ENCODE results near the gene MON2. TPM values are rescaled to one million over a fixed set of nuclear protein-coding genes. Genes with fewer than 3 reads are reported as not detected.

MON2 gene
- total RNA-seq, 1 experiment from 2014 or later = 24.6 TPM

GRCh38 chr12:62519043-62519442 is 52.4 kb downstream of the MON2 start:
- Histone ChIP-seq H3K4me3 (no peak overlapping the region), H3K27ac (no peak overlapping the region), H3K9me3 (replicated peaks) (0 out of 2 replicates have a peak, but pooled peaks cover 2% of the 10 kb centered on the region), H3K4me1 (no peaks in the 10 kb centered on the region), H3K27me3 (no peaks in the 10 kb centered on the region), H3K36me3 (peaks cover 8% of the 10 kb centered on the region)
- DNase-seq = no peak

GRCh38 chr12:62520361-62520760 is 53.7 kb downstream of the MON2 start:
- no peaks in the 10 kb centered on the region for H3K27me3 ChIP-seq
- H3K4me1 ChIP-seq = no peaks in the 10 kb centered on the region
- no peak overlapping the region for H3K27ac ChIP-seq
- H3K9me3 ChIP-seq (replicated peaks) = no peaks in the 10 kb centered on the region
- peaks cover 3% of the 10 kb centered on the region; the same call in 1 of the 2 replicates for H3K36me3 ChIP-seq
- no peak for DNase-seq
- H3K4me3 ChIP-seq = no peak overlapping the region

GRCh38 chr12:62522984-62523383 is 56.4 kb downstream of the MON2 start:
- H3K36me3 ChIP-seq = peaks cover 3% of the 10 kb centered on the region; the same call in 1 of the 2 replicates
- no peak overlapping the region for H3K27ac ChIP-seq
- no peaks in the 10 kb centered on the region for H3K9me3 ChIP-seq (replicated peaks)
- H3K27me3 ChIP-seq = no peaks in the 10 kb centered on the region
- H3K4me1 ChIP-seq = no peaks in the 10 kb centered on the region
- no peak overlapping the region for H3K4me3 ChIP-seq
- DNase-seq = no peak

- Histone ChIP-seq H3K4me3 (no peak overlapping the region), H3K27me3 (no peaks in the 10 kb centered on the region), H3K4me1 (no peaks in the 10 kb centered on the region), H3K27ac (no peak overlapping the region), H3K36me3 (peaks cover 3% of the 10 kb centered on the region; the same call in 1 of the 2 replicates), H3K9me3 (replicated peaks) (no peaks in the 10 kb centered on the region)
- no peak for DNase-seq
Measured at GRCh38 chr12:62523619-62524018, 57.0 kb downstream of the MON2 start.

- no peaks in the 10 kb centered on the region for H3K9me3 ChIP-seq (replicated peaks)
- H3K4me3 ChIP-seq = no peak overlapping the region
Measured at GRCh38 chr12:62525271-62525670, 58.6 kb downstream of the MON2 start.

GRCh38 chr12:62530596-62530995 is 64.0 kb downstream of the MON2 start:
- Histone ChIP-seq H3K27me3 (no peaks in the 10 kb centered on the region), H3K36me3 (peaks cover 14% of the 10 kb centered on the region), H3K9me3 (replicated peaks) (no peaks in the 10 kb centered on the region), H3K4me1 (peaks cover 3% of the 10 kb centered on the region; the same call in 1 of the 2 replicates), H3K27ac (no peak overlapping the region), H3K4me3 (no peak overlapping the region)
- no peak for DNase-seq

More at GRCh38 chr12:62525271-62525670, 58.6 kb downstream of the MON2 start:
- no peak overlapping the region for H3K27ac ChIP-seq
- no peaks in the 10 kb centered on the region for H3K4me1 ChIP-seq
- H3K27me3 ChIP-seq = no peaks in the 10 kb centered on the region
- DNase-seq = no peak
- H3K36me3 ChIP-seq = peaks cover 1% of the 10 kb centered on the region

- no peak for DNase-seq
- Histone ChIP-seq H3K4me3 (no peak overlapping the region), H3K36me3 (peaks cover 19% of the 10 kb centered on the region), H3K9me3 (replicated peaks) (no peaks in the 10 kb centered on the region), H3K27ac (no peak overlapping the region), H3K4me1 (peaks cover 3% of the 10 kb centered on the region; the same call in 1 of the 2 replicates), H3K27me3 (no peaks in the 10 kb centered on the region)
Measured at GRCh38 chr12:62532333-62532732, 65.7 kb downstream of the MON2 start.

GRCh38 chr12:62533087-62533754 is 66.6 kb downstream of the MON2 start:
- Histone ChIP-seq H3K36me3 (peaks cover 26% of the 10 kb centered on the region), H3K27me3 (no peaks in the 10 kb centered on the region), H3K4me3 (no peak overlapping the region), H3K27ac (no peak overlapping the region), H3K4me1 (peaks cover 3% of the 10 kb centered on the region; the same call in 1 of the 2 replicates), H3K9me3 (replicated peaks) (no peaks in the 10 kb centered on the region)
- DNase-seq = no peak

- Histone ChIP-seq H3K27ac (no peak overlapping the region), H3K9me3 (replicated peaks) (no peaks in the 10 kb centered on the region), H3K27me3 (no peaks in the 10 kb centered on the region), H3K4me1 (peaks cover 3% of the 10 kb centered on the region; the same call in 1 of the 2 replicates), H3K4me3 (no peak overlapping the region), H3K36me3 (peaks cover 31% of the 10 kb centered on the region)
- DNase-seq = no peak
Measured at GRCh38 chr12:62533755-62534107, 67.1 kb downstream of the MON2 start.

GRCh38 chr12:62536546-62536945 is 69.9 kb downstream of the MON2 start:
- no peak for DNase-seq
- Histone ChIP-seq H3K36me3 (peaks cover 33% of the 10 kb centered on the region), H3K4me3 (no peak overlapping the region), H3K4me1 (no peaks in the 10 kb centered on the region), H3K27ac (no peak overlapping the region), H3K9me3 (replicated peaks) (no peaks in the 10 kb centered on the region), H3K27me3 (no peaks in the 10 kb centered on the region)

GRCh38 chr12:62537551-62537950 is 70.9 kb downstream of the MON2 start:
- Histone ChIP-seq H3K4me1 (no peaks in the 10 kb centered on the region), H3K36me3 (peaks cover 33% of the 10 kb centered on the region), H3K9me3 (replicated peaks) (no peaks in the 10 kb centered on the region), H3K27ac (no peak overlapping the region), H3K27me3 (no peaks in the 10 kb centered on the region), H3K4me3 (no peak overlapping the region)
- peak in 1 of 2 experiments; percentile 20 for DNase-seq

GRCh38 chr12:62540354-62540753 is 73.7 kb downstream of the MON2 start:
- H3K4me3 ChIP-seq = no peak overlapping the region
- no peak for DNase-seq
- no peaks in the 10 kb centered on the region for H3K4me1 ChIP-seq
- peaks cover 27% of the 10 kb centered on the region for H3K36me3 ChIP-seq
- no peaks in the 10 kb centered on the region for H3K9me3 ChIP-seq (replicated peaks)
- H3K27ac ChIP-seq = no peak overlapping the region
- H3K27me3 ChIP-seq = no peaks in the 10 kb centered on the region

GRCh38 chr12:62542814-62543213 is 76.2 kb downstream of the MON2 start:
- Histone ChIP-seq H3K36me3 (peaks cover 32% of the 10 kb centered on the region), H3K27ac (no peak overlapping the region)

GRCh38 chr12:62543324-62543723 is 76.7 kb downstream of the MON2 start:
- no peak for DNase-seq
- no peaks in the 10 kb centered on the region for H3K4me1 ChIP-seq
- no peaks in the 10 kb centered on the region for H3K27me3 ChIP-seq
- H3K27ac ChIP-seq = no peak overlapping the region
- H3K4me3 ChIP-seq = no peak overlapping the region
- peaks cover 27% of the 10 kb centered on the region for H3K36me3 ChIP-seq
- no peaks in the 10 kb centered on the region for H3K9me3 ChIP-seq (replicated peaks)

More at GRCh38 chr12:62542814-62543213, 76.2 kb downstream of the MON2 start:
- Histone ChIP-seq H3K4me3 (no peak overlapping the region), H3K27me3 (no peaks in the 10 kb centered on the region), H3K4me1 (no peaks in the 10 kb centered on the region), H3K9me3 (replicated peaks) (no peaks in the 10 kb centered on the region)
- no peak for DNase-seq

GRCh38 chr12:62543741-62544140 is 77.1 kb downstream of the MON2 start:
- no peak for DNase-seq
- Histone ChIP-seq H3K9me3 (replicated peaks) (no peaks in the 10 kb centered on the region), H3K4me1 (no peaks in the 10 kb centered on the region), H3K27me3 (no peaks in the 10 kb centered on the region), H3K4me3 (no peak overlapping the region), H3K36me3 (peaks cover 23% of the 10 kb centered on the region), H3K27ac (no peak overlapping the region)
